Caki2 (cell line): ENCODE measurements around the gene ACOXL. TPM values are rescaled to one million over a fixed set of nuclear protein-coding genes. Genes with fewer than 3 reads are reported as not detected.

Source experiments
- DNase-seq: peaks from one replicate; pipeline ENCODE4 v3.0.0-alpha.2; 2015; ENCODE audit warnings: low read depth
- in situ Hi-C: cut with HindIII; loops from 2 replicates; pipeline ENCODE4 v1.10.0; 2016; ENCODE audit warnings: low sequenced_read_pairs, low pct_unique_long_range_greater_than_20kb, mixed read lengths
- total RNA-seq: library from RNA; depleted of rRNA; stranded (reverse); fragments of >200 nt; shearing (Covaris generic); gene quantifications from 2 replicates; pipeline ENCODE4 v1.2.3, GENCODE V29; 2014; ENCODE audit warnings: low replicate concordance

Gene ACOXL
- total RNA-seq, 1 experiment from 2014 or later = not detected

GRCh38 chr2:110746586-110747521 is 14.5 kb downstream of the ACOXL start:
- in situ Hi-C loops = no loop called here
- DNase-seq = no peak

DNA sequence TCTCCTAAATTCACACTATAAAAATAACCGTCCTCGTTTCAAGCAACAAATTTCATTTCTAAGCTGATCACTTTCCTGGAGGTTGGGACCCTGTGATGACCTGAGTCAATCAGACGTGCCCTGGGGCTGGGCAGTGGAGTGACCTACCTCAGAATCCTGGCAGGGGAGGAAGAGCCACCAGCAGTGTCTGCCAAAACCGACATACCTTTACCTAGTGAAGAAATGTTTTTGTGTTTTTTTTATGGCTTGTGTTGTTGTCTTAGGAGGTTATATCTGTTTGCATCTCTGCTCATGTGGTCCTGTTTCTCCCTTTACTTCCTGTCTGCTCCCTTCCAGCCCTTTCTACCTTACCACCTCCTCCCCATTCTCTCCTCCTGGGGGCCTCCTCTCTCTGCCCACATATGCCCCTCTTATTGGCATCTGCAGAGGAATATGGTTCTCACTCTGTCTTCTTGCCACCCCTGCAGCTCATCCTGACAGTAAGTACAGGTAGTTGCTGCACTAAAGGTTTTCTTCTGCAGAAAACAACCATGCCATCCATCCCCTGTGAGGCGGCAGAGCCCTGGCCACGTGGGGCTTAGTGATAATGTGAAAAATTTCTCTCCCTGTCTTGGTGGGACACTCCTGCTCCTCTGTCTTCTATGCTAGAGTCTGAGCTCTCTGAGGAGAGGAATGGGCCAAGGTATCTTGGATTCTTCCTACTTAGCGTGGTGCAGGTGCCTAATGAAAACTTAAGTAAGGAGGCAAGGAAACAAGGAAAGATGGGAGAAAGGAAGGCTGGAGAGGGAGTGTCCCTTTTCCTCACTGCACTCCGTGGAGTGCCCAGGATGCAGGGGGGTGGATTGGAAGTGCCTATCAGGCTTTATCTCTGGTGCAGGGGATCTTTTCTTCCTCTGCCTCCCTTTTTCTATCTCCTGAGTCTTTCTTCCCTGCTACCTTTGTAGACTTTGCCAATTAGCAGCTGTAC is 15.4 kb downstream of the ACOXL start:
- DNase-seq = no peak
- in situ Hi-C loops = no loop called here

DNA sequence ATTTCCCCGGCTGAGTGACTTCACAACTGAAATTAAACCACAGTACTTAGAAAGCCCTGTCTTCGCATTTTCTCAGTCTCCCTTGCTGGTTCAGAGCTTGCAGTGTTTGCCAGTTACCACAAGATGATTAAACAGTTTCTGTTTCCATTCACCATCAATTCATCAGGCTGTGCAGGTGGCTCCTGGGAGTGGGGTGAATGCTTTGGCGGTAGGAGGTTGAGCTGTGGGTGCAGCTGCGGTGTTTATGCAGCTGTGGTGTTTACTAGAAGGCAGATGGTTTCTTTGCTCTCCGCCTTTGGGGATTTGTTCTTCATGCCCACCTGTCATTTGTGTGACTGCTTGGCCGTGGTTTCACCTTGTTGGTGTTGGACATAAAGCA is 16.1 kb downstream of the ACOXL start:
- in situ Hi-C loops = no loop called here
- DNase-seq = peak; percentile 8

GRCh38 chr2:110751642-110752041 is 19.3 kb downstream of the ACOXL start:
- no peak for DNase-seq
- in situ Hi-C loops = no loop called here

DNA sequence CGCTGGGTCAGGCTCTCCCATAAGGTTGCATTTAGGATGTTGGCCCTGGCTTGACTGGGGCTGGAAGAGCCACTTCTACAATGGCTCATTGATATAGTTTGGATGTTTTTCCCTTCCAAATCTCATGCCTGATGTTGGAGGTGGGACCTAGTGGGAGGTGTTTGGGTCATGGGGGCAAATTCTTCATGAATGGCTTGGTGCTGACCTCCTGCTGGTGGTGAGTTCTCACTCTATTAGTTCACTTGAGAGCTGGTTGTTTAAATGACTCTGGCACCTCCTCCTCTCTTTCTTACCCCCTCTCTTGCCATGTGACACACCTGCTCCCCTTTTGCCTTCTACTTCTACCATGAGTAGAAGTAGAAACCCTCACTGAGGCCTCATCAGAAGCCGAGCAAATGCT is 20.5 kb downstream of the ACOXL start:
- in situ Hi-C loops = no loop called here
- no peak for DNase-seq

GRCh38 chr2:110755491-110756078 is 23.2 kb downstream of the ACOXL start:
- DNase-seq = no peak
- in situ Hi-C loops = no loop called here

GRCh38 chr2:110759411-110759810 is 27.0 kb downstream of the ACOXL start:
- no peak for DNase-seq
- in situ Hi-C loops = no loop called here

GRCh38 chr2:110764931-110765330 is 32.6 kb downstream of the ACOXL start:
- in situ Hi-C loops = no loop called here
- DNase-seq = no peak

- no peak for DNase-seq
- in situ Hi-C loops = no loop called here
These were observed 33.9 kb downstream of the ACOXL start for GRCh38 chr2:110766291-110766690.

DNA sequence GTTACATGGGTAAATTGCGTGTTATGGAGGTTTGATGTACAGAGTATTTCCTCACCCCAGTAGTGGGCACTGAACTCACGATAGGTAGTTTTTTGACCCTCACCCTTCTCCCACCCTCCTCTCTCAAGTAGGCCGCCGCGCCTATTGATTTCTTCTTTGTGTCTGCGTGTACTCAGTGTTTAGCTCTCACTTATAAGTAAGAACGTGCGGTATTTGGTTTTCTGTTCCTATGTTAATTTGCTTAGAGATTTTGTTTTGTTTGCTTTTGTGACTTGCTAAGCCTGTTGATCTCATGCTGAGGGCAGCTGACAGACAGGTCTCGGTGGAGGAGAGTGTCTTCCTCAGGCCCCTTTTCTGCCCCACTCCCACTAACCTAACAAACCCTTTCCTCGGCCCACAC is 36.2 kb downstream of the ACOXL start:
- in situ Hi-C loops = no loop called here
- DNase-seq = no peak

- in situ Hi-C loops = no loop called here
- DNase-seq = no peak
These were observed 38.1 kb downstream of the ACOXL start for GRCh38 chr2:110770404-110770958.

- DNase-seq = no peak
- in situ Hi-C loops = no loop called here
These were observed 38.6 kb downstream of the ACOXL start for GRCh38 chr2:110770959-110771431.

- DNase-seq = no peak
- in situ Hi-C loops = no loop called here
These were observed 39.4 kb downstream of the ACOXL start for GRCh38 chr2:110771547-110772382.

DNA sequence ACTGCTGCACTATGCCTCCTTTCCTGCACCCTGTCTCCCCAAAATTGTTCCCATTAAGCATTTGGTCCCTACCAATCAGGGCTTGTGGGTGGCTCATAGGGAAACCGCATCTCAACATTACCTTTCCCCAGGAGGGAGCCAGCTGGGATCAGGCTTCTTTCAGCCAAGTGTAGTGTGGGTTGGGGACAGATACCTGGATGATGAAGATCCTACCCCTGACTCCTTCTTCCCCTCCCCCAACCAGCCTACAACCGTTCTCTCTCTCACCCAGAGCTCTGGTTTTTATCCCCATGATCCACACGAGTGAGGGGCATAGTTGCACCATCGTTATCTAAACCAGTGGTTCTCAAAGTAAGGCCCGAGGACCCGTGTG is 40.0 kb downstream of the ACOXL start:
- in situ Hi-C loops = no loop called here
- DNase-seq = no peak

GRCh38 chr2:110773401-110773921 is 41.1 kb downstream of the ACOXL start:
- in situ Hi-C loops = no loop called here
- no peak for DNase-seq

GRCh38 chr2:110774701-110775100 is 42.3 kb downstream of the ACOXL start:
- DNase-seq = no peak
- in situ Hi-C loops = no loop called here

- no peak for DNase-seq
- in situ Hi-C loops = no loop called here
These were observed 45.3 kb downstream of the ACOXL start for GRCh38 chr2:110777531-110778311.
